ENCODE measurements around the gene SOBP.

SOBP gene

GRCh38 chr6:107660839-107661238 lies 170.9 kb downstream of the SOBP start:
- no peak for TF ChIP-seq CTCF (IDR thresholded peaks at IDR 0.05; ENCODE audit: unreplicated experiment in 3 of 3)
- Mint-ChIP-seq H3K36me3 (ENCODE audit: low read depth) (peaks cover 27% of the 10 kb centered on the region), H3K9me3 (no peaks in the 10 kb centered on the region), H3K4me1 (peaks cover 86% of the 10 kb centered on the region), H3K27me3 (ENCODE audit: low read depth) (no peaks in the 10 kb centered on the region), H3K27ac (peak overlapping the region in 2 of 3 experiments; percentile 38 to 68), H3K4me3 (no peak overlapping the region)

- peaks cover 86% of the 10 kb centered on the region for H3K4me1 Mint-ChIP-seq
- H3K27me3 Mint-ChIP-seq (ENCODE audit: low read depth) = no peaks in the 10 kb centered on the region
- no peak overlapping the region for H3K4me3 Mint-ChIP-seq
- H3K9me3 Mint-ChIP-seq = no peaks in the 10 kb centered on the region
- no peak for TF ChIP-seq CTCF (IDR thresholded peaks at IDR 0.05; ENCODE audit: unreplicated experiment in 3 of 3)
- peak overlapping the region in 1 of 3 experiments; percentile 68 for H3K27ac Mint-ChIP-seq
- H3K36me3 Mint-ChIP-seq (ENCODE audit: low read depth) = peaks cover 27% of the 10 kb centered on the region
Measured at GRCh38 chr6:107661291-107661690, 171.4 kb downstream of the SOBP start.

GRCh38 chr6:107662333-107662732 lies 172.4 kb downstream of the SOBP start:
- TF ChIP-seq CTCF (IDR thresholded peaks at IDR 0.05; ENCODE audit: unreplicated experiment in 3 of 3) = no peak
- H3K27ac Mint-ChIP-seq = peak overlapping the region; percentile 1 to 69 (median 9)
- no peaks in the 10 kb centered on the region for H3K9me3 Mint-ChIP-seq
- peak overlapping the region in 2 of 3 experiments; percentile 1 to 10 for H3K4me3 Mint-ChIP-seq
- peaks cover 86% of the 10 kb centered on the region for H3K4me1 Mint-ChIP-seq
- H3K27me3 Mint-ChIP-seq (ENCODE audit: low read depth) = no peaks in the 10 kb centered on the region
- peaks cover 27% of the 10 kb centered on the region for H3K36me3 Mint-ChIP-seq (ENCODE audit: low read depth)

- H3K27ac Mint-ChIP-seq = peak overlapping the region; percentile 43 to 69 (median 58)
- no peak for TF ChIP-seq CTCF (IDR thresholded peaks at IDR 0.05; ENCODE audit: unreplicated experiment in 3 of 3)
- no peaks in the 10 kb centered on the region for H3K9me3 Mint-ChIP-seq
- H3K27me3 Mint-ChIP-seq (ENCODE audit: low read depth) = no peaks in the 10 kb centered on the region
- H3K36me3 Mint-ChIP-seq (ENCODE audit: low read depth) = peaks cover 27% of the 10 kb centered on the region
- peaks cover 92% of the 10 kb centered on the region for H3K4me1 Mint-ChIP-seq
- no peak overlapping the region for H3K4me3 Mint-ChIP-seq
Measured at GRCh38 chr6:107663308-107663707, 173.4 kb downstream of the SOBP start.

GRCh38 chr6:107665382-107665781 lies 175.5 kb downstream of the SOBP start:
- H3K9me3 Mint-ChIP-seq = no peaks in the 10 kb centered on the region
- H3K27me3 Mint-ChIP-seq (ENCODE audit: low read depth) = no peaks in the 10 kb centered on the region
- H3K4me1 Mint-ChIP-seq = peaks cover 90% of the 10 kb centered on the region
- H3K27ac Mint-ChIP-seq = peak overlapping the region; percentile 94 to 97 (median 95)
- H3K4me3 Mint-ChIP-seq = peak overlapping the region in 2 of 3 experiments; percentile 28 to 34
- TF ChIP-seq CTCF (IDR thresholded peaks at IDR 0.05; ENCODE audit: unreplicated experiment in 3 of 3) = no peak
- H3K36me3 Mint-ChIP-seq (ENCODE audit: low read depth) = peaks cover 16% of the 10 kb centered on the region

Data from nephron (organoid).